Neural cell (in vitro differentiated cells): ENCODE results near the gene MAGED2.

Experiments
- CTCF ChIP-seq: fragments of 450-650 bp; IDR thresholded peaks from 2 replicates; pipeline ENCODE4 v1.5.1; 2014; ENCODE audit warnings: antibody characterized with exemption, mild to moderate bottlenecking, moderate library complexity; ENCODE audit not compliant: poor library complexity, severe bottlenecking
- POLR2AphosphoS5 ChIP-seq: IDR thresholded peaks from 2 replicates; pipeline ENCODE4 v1.6.1; 2012
- TAF1 ChIP-seq: IDR thresholded peaks from 2 replicates; pipeline ENCODE4 v1.6.1; 2012; ENCODE audit warnings: low read depth

GRCh38 chrX:54865208-54865607 is 57.7 kb downstream of the MAGED2 start:
- TF ChIP-seq TAF1 (no peak), CTCF (no peak), POLR2AphosphoS5 (no peak)
